Hepatocyte (in vitro differentiated cells): ENCODE measurements around the gene KRTAP10-9. TPM values are rescaled to one million over a fixed set of nuclear protein-coding genes. Genes with fewer than 3 reads are reported as not detected.
"Not testable (repeated sequence)": the region's sequence is repeated elsewhere in the genome, so short reads cannot be mapped to it uniquely, and the experiment has no call there.

Experiments
- DNase-seq: peaks from one replicate; pipeline ENCODE4 v3.0.0-alpha.2; 2016; ENCODE audit warnings: low spot score
- H2AFZ ChIP-seq: fragments of 200-600 bp; sonication (generic); 2 replicates; pipeline ENCODE4 v1.6.0; 2016; ENCODE audit warnings: antibody characterized with exemption, mild to moderate bottlenecking
- H3K27ac ChIP-seq: fragments of 200-600 bp; sonication (generic); 2 replicates; pipeline ENCODE4 v1.5.1; 2016; ENCODE audit warnings: mild to moderate bottlenecking
- H3K27me3 ChIP-seq: fragments of 200-600 bp; sonication (generic); 2 replicates; pipeline ENCODE4 v1.6.1; 2016
- H3K36me3 ChIP-seq: fragments of 200-600 bp; sonication (generic); replicated peaks from 2 replicates; pipeline ENCODE4 v1.5.1; 2016; ENCODE audit warnings: low read depth; ENCODE audit not compliant: insufficient read depth
- H3K4me1 ChIP-seq: fragments of 200-600 bp; sonication (generic); 2 replicates; pipeline ENCODE4 v1.5.1; 2016; ENCODE audit warnings: mild to moderate bottlenecking, moderate library complexity; ENCODE audit not compliant: insufficient read depth
- H3K4me2 ChIP-seq: fragments of 200-600 bp; sonication (generic); 2 replicates; pipeline ENCODE4 v1.6.0; 2016
- H3K4me3 ChIP-seq: fragments of 200-600 bp; sonication (generic); 2 replicates; pipeline ENCODE4 v1.5.1; 2016; ENCODE audit warnings: mild to moderate bottlenecking
- H3K79me2 ChIP-seq: fragments of 200-600 bp; sonication (generic); 2 replicates; pipeline ENCODE4 v1.6.0; 2017; ENCODE audit warnings: mild to moderate bottlenecking
- H3K9me2 ChIP-seq: fragments of 200-600 bp; sonication (generic); replicated peaks from 2 replicates; pipeline ENCODE4 v1.6.0; 2017; ENCODE audit warnings: mild to moderate bottlenecking; ENCODE audit not compliant: insufficient read depth
- H3K9me3 ChIP-seq: fragments of 200-600 bp; sonication (generic); 2 replicates; pipeline ENCODE4 v1.5.1; 2016; ENCODE audit warnings: low read depth, mild to moderate bottlenecking
- H4K20me1 ChIP-seq: fragments of 200-600 bp; sonication (generic); 2 replicates; pipeline ENCODE4 v1.6.0; 2016; ENCODE audit warnings: mild to moderate bottlenecking; ENCODE audit not compliant: insufficient read depth, poor library complexity, severe bottlenecking
- CTCF ChIP-seq: fragments of 200-600 bp; sonication (generic); IDR thresholded peaks from 2 replicates; pipeline ENCODE4 v1.5.1; 2016; ENCODE audit warnings: antibody characterized with exemption, mild to moderate bottlenecking; ENCODE audit not compliant: poor library complexity
- EZH2 ChIP-seq: fragments of 200-600 bp; sonication (generic); IDR thresholded peaks from 2 replicates; pipeline ENCODE4 v1.6.1; 2016; ENCODE audit warnings: antibody characterized with exemption, mild to moderate bottlenecking, borderline replicate concordance
- EZH2phosphoT487 ChIP-seq: fragments of 200-600 bp; sonication (generic); IDR thresholded peaks from one replicate; pipeline ENCODE4 v1.6.1; 2018; ENCODE audit warnings: antibody characterized with exemption, mild to moderate bottlenecking, low read depth, moderate library complexity; ENCODE audit not compliant: unreplicated experiment, severe bottlenecking
- WGBS: methylation state at CpG from one replicate; pipeline ENCODE4 v1.1.6; 2016; ENCODE audit warnings: low lambda C conversion rate; ENCODE audit errors: missing lambda C conversion rate; 5-methylcytosine and 5-hydroxymethylcytosine counted together
- polyA plus RNA-seq: library from polyadenylated mRNA; unstranded; fragments of >200 nt; fragmentation: Nextera tagmentation; extraction: Ambion mirVana; gene quantifications from 2 replicates; pipeline ENCODE4 v1.2.1, GENCODE V29; 2016
- total RNA-seq: library from RNA; depleted of rRNA; stranded (reverse); fragments of >200 nt; gene quantifications from 2 replicates; pipeline ENCODE4 v1.2.3, GENCODE V29; 2014

The KRTAP10-9 gene
- total and polyA plus RNA-seq, 2 experiments from 2014 or later = not detected

- no peak overlapping the region for H2AFZ ChIP-seq
- TF ChIP-seq EZH2 (no peak), CTCF (no peak), EZH2phosphoT487 (no peak)
- DNase-seq = no peak
- no peaks in the 10 kb centered on the region for H3K27me3 ChIP-seq
- H3K4me3 ChIP-seq = no peak overlapping the region
- WGBS = 87% methylated on average over 8 of the region's 8 CpGs
- no peak overlapping the region for H3K4me2 ChIP-seq
- no peaks in the 10 kb centered on the region for H3K79me2 ChIP-seq
- no peaks in the 10 kb centered on the region for H4K20me1 ChIP-seq
- H3K36me3 ChIP-seq = no peaks in the 10 kb centered on the region
- no peaks in the 10 kb centered on the region for H3K9me3 ChIP-seq
- no peak overlapping the region for H3K27ac ChIP-seq
- H3K9me2 ChIP-seq = no peaks in the 10 kb centered on the region
- H3K4me1 ChIP-seq = no peaks in the 10 kb centered on the region
Observed at GRCh38 chr21:44599264-44600029, 27.4 kb upstream of the KRTAP10-9 start.

- not testable (repeated sequence) for H2AFZ ChIP-seq, H3K9me3 ChIP-seq, H3K4me1 ChIP-seq, H3K27me3 ChIP-seq, H4K20me1 ChIP-seq, H3K36me3 ChIP-seq, H3K27ac ChIP-seq, DNase-seq, H3K4me3 ChIP-seq, H3K4me2 ChIP-seq, H3K79me2 ChIP-seq, H3K9me2 ChIP-seq
- 91% methylated on average over 14 of the region's 23 CpGs for WGBS
Observed at GRCh38 chr21:44600118-44600978, 26.5 kb upstream of the KRTAP10-9 start, which contains the start of gene KRTAP10-7. Gene KRTAP10-7 (plus strand): TSS chr21:44600597. CDS start chr21:44600622, 25 bp downstream.

GRCh38 chr21:44601091-44601490 lies 25.8 kb upstream of the KRTAP10-9 start:
- not testable (repeated sequence) for H3K9me3 ChIP-seq, H3K79me2 ChIP-seq, H3K4me1 ChIP-seq, H3K4me2 ChIP-seq, H4K20me1 ChIP-seq, H3K9me2 ChIP-seq, H3K27ac ChIP-seq, H3K36me3 ChIP-seq, H3K27me3 ChIP-seq, H3K4me3 ChIP-seq, DNase-seq, H2AFZ ChIP-seq
- 88% methylated on average over 10 of the region's 10 CpGs for WGBS

- H3K27ac ChIP-seq = no peak overlapping the region
- no peak for TF ChIP-seq EZH2
- TF ChIP-seq CTCF = no peak
- TF ChIP-seq EZH2phosphoT487 = no peak
- H3K79me2 ChIP-seq = no peaks in the 10 kb centered on the region
- H3K4me2 ChIP-seq = no peak overlapping the region
- no peak overlapping the region for H3K4me3 ChIP-seq
- no peaks in the 10 kb centered on the region for H3K4me1 ChIP-seq
- no peak for DNase-seq
- 92% methylated on average over 18 of the region's 23 CpGs for WGBS
- no peaks in the 10 kb centered on the region for H3K27me3 ChIP-seq
- no peaks in the 10 kb centered on the region for H3K36me3 ChIP-seq
- H2AFZ ChIP-seq = no peak overlapping the region
- H3K9me2 ChIP-seq = no peaks in the 10 kb centered on the region
- no peaks in the 10 kb centered on the region for H3K9me3 ChIP-seq
- H4K20me1 ChIP-seq = no peaks in the 10 kb centered on the region
Observed at GRCh38 chr21:44601596-44602462, 25.1 kb upstream of the KRTAP10-9 start.
